GM19395 (cell line): ENCODE data around the gene KRT5.

Experiments
- ATAC-seq: cut with Tn5 transposase; IDR thresholded peaks from one replicate; pipeline ENCODE4 v1.9.1; 2021; ENCODE audit warnings: mild to moderate bottlenecking, moderate library complexity; ENCODE audit not compliant: unreplicated experiment

KRT5 gene

GRCh38 chr12:52539083-52539820, 19.1 kb upstream of the KRT5 start:
- ATAC-seq, result no peak

DNA sequence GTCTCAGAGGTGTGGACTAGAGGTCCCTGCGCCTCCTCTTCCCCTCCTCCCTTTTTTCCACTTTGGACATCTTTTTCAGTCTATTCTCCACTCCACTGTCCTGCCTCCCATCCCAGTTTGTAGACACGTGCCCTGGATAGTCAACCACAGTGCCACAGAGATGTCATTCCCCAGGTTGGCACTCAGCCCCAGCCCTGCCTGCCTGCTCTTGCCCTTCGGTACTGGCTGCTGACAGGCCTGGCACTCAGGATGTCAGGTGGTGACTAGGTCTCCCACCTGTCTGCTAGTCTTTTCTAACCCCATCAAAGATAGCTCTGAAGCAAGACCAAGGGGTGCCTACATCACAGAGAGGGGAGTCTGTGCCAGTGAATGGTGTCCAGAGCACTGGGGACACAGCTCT, 16.9 kb upstream of the KRT5 start:
- no peak for ATAC-seq

GRCh38 chr12:52535574-52535973, 15.4 kb upstream of the KRT5 start:
- ATAC-seq, result no peak

DNA sequence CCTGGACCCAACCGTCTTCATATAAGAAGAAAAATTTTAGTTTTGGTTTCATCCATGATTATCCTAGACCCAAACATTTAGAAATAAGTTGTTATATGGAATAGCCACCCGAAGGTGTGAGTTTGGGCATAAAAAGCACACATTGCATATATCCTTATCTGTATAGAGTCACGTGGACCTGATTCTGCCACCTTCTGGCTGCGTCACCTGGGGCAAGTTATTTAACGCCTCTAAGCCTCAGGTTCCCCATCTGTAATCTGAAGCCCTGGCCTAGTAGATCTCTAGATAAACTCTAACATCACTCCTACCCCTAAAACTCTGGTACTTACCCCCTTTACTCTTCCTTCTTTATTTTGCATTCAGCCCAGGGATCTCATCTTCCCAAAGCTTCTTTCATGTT, 14.3 kb upstream of the KRT5 start:
- ATAC-seq, result no peak

DNA sequence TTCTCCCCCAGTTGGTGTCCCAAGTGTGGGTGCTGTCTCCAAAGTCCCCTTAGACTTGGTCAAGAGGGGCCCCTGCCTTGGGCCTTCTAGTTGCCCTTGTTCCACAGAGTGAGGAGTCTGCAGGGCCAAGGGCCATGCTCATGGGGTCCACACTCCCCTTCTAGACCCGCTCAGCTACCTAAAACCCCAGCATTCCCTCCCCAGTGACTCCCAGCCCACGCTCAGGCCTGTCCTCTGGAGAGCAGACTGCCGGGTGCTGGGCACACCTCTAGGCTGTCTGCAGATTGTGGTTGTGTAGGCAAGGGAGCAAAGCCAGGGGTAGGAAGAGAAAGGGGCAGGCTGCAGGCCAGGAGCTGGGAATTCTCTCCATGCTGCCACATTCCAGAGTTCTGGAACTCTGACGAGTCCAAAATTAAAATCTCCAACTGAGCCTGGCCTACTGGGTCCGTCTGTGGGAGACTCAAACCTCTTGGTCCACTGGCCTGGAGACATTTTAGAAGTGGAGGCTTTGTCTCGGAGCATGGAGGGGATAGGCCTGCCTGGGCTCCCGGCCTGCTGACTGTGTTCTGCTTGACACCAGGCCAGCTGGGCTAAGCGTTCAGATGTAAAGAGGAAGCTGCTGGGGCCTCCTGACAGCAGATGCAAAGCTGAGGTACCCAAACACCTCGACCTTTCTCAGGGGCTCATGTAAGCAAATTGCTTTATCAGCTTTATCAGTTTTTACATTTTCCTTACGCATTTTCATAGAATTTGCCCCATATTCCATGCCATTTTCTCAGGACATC, 13.7 kb upstream of the KRT5 start:
- ATAC-seq, result no peak

- no peak for ATAC-seq
Observed at GRCh38 chr12:52532636-52533035, 12.4 kb upstream of the KRT5 start.

DNA sequence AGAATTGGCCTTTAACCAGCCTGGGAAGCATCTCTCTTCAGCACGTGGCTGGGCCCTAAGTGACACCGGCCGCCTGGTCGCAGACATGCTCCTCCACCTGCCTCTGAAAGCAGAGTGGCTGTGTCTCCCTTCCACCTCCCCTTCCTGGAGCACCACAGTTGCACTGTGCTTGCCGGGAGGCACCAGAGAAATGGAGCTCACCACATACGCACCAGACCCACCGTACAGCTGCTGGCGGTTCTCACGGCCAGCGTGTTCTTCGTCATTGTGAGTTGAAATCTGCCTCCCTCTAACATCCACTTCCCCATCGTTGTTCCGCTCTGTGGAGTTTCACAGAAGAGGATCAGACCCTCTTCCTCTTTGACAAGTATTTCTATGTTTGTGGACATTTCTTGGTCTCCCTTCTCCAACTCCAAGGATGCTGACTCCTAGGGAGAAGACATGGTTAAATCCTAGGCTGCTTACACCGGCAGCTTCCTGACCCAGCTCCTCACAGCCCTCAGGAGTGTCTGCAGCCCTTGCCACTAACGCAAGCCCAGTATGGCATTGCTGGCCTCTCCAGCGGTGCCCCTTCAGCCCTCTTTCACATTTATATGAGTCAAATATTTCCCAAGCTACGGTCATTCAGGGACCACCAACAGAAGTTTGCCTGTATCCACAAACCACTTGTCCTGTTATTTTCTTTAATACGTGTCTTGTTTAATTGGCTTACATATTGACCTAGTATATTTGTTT, 11.5 kb upstream of the KRT5 start:
- ATAC-seq, result no peak

DNA sequence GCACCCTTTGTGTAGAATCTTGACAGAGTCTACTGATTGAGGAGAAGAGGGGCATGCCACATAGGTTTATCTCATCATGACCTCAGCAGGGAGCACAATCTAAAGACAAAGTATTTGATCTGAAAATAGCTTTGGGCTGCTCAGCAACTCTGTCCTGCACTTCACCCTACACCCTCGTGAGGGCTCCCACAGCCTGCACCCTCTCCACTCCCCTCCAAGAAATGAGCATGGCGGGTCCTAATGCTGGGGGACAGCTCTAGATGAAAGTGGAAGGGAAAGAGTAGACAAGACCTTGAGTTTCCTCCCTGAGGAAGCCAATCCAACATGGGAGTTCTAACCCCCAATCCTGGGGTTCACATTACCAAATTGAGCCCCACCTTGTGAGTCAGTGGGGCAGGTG, 10.7 kb upstream of the KRT5 start:
- no peak for ATAC-seq

- ATAC-seq, result no peak
Observed at GRCh38 chr12:52530366-52530765, 10.2 kb upstream of the KRT5 start.

- no peak for ATAC-seq
Observed at GRCh38 chr12:52529846-52530245, 9.7 kb upstream of the KRT5 start.

- ATAC-seq, result no peak
Observed at GRCh38 chr12:52529417-52529816, 9.2 kb upstream of the KRT5 start.

DNA sequence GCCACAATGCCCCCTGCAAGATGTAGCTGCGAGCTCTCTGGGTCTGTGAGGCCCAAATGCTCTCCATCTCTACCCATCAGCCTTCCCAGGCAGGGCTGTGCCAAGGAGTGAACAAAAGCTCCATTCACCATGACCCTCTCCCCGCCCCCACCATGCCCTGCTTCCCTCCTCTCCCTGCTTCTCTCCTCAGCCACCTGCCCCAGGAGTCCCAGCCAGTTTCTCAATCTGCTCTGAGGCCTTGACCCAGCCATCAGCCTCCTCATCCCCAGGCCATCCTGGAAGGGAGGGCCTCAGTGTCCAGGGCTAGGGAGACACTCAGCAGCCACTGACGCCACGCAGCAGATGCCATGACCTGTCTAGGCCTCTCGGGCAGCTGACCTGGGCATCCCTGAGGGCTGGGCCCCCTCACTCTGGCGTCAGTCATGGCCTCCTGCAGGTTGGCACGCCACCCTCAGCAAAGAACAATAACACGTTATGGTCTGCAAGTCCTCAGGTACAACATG, 8.5 kb upstream of the KRT5 start:
- ATAC-seq, result no peak

DNA sequence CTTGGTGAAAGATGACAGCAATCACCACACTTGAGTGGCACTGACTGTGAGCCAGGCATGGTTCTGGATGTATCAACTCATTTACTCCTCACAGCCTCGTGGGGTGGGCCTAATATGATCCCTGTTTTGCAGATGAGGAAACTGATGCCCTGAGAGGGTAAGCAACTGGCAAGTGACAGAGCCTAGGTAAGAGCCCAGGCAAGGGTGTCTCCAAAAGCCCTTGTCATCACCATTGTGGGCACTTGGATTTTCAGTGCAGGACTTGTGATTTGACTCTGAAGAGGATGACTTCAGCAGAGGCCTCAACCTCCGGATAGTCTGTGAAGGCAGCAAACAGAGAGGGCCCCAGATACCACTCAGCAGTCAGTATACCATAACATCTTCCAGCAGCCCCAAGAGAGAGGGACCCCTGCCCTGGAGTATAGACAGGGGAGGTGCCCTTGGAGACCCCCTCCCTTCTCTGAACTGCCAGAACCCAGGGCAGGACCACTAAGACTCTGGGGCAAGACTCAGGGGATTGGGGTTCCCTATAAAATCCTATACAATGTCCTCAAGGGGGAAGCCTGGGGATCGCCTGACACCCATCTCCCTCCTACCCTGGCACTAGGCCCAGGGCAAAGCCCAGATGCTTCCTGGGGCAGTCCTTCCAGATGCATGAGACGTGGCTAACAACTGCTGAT, 7.1 kb upstream of the KRT5 start:
- no peak for ATAC-seq

DNA sequence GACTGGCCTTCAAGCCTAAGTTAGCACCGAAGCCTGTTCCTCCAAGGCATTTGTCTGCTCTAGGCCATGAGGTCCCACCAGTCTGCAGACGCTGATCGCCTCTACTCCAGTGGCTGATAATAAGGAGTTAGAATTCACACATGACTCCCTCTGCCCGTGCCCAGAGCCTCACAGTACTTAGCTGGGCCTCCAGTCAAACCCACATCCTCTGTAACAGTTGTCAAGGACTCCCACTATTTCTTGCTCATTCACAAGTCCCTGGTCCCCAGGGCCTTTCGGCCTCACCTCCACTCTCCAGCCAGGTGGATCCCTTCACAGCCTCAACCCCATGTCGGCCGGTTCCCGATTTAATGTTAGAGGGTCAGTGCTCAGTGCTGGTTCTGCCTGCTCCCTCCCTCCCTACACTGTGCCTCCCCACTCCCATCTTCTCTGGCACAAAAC, 6.3 kb upstream of the KRT5 start:
- no peak for ATAC-seq

DNA sequence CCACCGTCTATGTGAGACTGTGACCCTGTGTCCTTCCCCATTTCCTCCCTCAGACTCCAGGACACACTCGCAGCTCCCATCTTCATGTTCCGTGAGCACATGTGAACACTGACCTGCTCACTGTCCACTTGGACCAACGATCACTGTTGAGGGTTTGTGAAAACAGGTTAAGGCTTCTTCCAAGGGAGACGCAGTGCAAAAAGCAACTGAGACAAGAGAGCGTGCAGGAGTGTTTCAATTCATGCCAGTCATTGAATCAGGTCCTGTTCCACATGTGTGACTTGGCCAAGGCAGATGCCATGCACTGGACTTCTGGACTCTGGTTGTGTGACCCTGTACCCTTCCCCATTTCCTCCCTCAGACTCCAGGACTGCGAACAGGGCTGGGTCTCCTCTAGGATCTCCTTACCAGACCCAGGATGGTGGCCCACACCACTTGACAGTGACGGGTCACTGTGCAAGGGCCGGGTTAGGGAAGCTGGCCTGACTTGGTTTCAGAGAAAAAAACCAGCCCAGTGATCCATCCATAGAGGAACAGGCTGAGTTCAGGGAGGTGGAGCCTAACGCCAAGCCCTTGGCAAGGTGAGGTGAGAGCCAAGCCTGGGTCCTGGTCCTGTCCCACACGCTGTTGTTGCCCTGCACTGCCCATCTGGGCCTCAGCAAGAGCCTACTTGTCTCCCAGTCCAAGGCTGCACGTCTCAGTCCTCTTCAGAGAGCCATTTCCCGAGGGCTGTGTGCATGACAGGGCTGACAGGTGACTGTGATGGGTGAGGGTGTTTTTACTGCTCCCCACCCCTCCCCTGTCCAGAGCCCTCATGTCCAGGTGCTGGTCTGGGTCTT, 5.7 kb upstream of the KRT5 start:
- no peak for ATAC-seq

- no peak for ATAC-seq
Observed at GRCh38 chr12:52524898-52525591, 4.9 kb upstream of the KRT5 start.

DNA sequence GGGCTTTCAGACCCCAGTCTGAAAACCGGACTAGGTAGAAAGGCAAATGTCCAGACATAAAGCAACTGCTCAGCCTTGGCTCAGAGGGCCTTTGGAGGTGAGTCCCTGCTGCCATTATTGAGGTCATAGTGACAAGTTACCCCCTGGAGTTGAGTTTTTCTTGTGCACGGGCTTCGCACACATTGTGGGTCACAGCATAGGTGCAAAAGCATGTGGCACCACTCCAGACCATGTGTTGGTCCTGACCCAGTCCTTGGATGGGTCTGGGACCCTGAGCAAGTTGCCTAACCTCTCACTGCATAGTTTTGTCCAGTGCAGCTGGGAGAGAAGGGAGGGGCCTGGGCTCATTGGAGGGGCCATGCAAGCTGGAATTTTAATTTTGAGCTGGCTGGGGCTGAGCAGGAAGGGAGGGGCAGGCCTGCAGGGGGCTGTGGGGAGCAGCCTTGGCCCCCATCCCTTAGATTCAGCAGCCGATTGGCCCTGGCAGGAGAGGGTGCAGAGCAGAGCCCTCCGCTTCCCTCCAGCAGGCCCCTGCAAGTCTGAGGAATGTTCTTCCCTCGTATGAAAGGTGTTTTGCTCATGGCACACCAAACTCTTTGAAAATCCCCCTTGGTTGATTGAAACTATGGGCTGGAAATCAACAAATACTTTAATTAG, 4.2 kb upstream of the KRT5 start:
- no peak for ATAC-seq

DNA sequence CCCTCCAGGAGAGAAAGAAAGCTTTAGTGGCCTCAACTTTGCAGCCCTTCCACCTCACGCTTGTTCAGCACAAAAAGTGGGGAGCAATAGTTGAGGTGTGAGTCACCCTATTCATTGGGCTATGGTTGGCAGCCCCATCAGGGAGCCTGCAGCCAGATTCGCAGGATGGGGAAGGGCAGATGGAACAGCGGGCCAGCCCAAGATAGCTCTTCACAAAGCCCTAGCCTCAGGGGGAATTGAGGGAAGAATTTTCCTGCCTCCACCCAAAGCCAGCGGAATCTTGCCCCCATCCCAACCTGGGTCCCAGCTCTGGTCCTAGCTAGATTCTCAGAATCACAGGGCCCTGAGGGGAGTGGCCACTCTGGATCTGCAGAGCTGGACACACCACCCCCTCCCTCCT, 3.6 kb upstream of the KRT5 start:
- no peak for ATAC-seq
